HCT116 (cell line): Measurements from ENCODE around the gene UBE2V1. TPM values are rescaled to one million over a fixed set of nuclear protein-coding genes. Genes with fewer than 3 reads are reported as not detected.

Experiments used
- ATAC-seq: fragments of 200-7000 bp; cut with Tn5 transposase; 2 replicates; pipeline ENCODE4 v1.9.1; 2020; ENCODE audit warnings: mild to moderate bottlenecking, moderate library complexity
- BruUV-seq: library from RNA; stranded (reverse); fragments of 400-500 nt; replicated peaks from 2 replicates; lab custom pipeline; 2021; lab: Mats Ljungman, UMichigan
- CTCF ChIA-PET: fragments of 300-600 bp; sonication (Branson Sonifier 250); formaldehyde crosslinking; loops from one replicate; lab custom pipeline; 2021; ENCODE audit warnings: antibody characterized with exemption; lab: Charles Lee
- POLR2A ChIA-PET: fragments of 300-600, 350-600 bp; sonication (Branson Sonifier 250); formaldehyde crosslinking; loops from one replicate; lab custom pipeline; 2021; ENCODE audit warnings: antibody characterized with exemption; lab: Charles Lee
- RAD21 ChIA-PET, 2 experiments: fragments of 300-600 bp; sonication (Branson Sonifier 250); formaldehyde crosslinking; loops; one replicate each; lab custom pipeline; 2023; ENCODE audit warnings: low total read pairs in 2 of 2; ENCODE audit not compliant: uncharacterized antibody in 2 of 2, unreplicated experiment in 2 of 2, low non-redundant PET in 1 of 2; lab: Charles Lee
- DNase-seq: peaks from one replicate; pipeline ENCODE4 v3.0.0-alpha.2; 2010; ENCODE audit warnings: low read depth, low spot score
- H2AFZ ChIP-seq: fragments of 200-600 bp; shearing (Covaris generic), sonication (generic); 2 replicates; pipeline ENCODE4 v1.6.1; 2017; ENCODE audit warnings: low read depth, mixed run types, mixed read lengths, antibody characterized with exemption, low read length; ENCODE audit not compliant: poor library complexity, severe bottlenecking
- H3K27ac ChIP-seq: 2 replicates; pipeline ENCODE4 v1.5.1; 2012; ENCODE audit warnings: low read depth, low read length
- H3K27me3 ChIP-seq: fragments of 200-600 bp; sonication (generic); 2 replicates; pipeline ENCODE4 v1.6.1; 2016; ENCODE audit warnings: mixed run types, low read length, mixed read lengths; ENCODE audit not compliant: insufficient read depth
- H3K36me3 ChIP-seq, 2 experiments: fragments of 200-500 bp in 1 of 2; fragments of 200-600 bp in 1 of 2; sonication (Bioruptor generic) in 1 of 2; sonication (generic) in 1 of 2; 2 replicates each; pipeline versions ENCODE4 v1.5.1 to v1.6.1; 2014 to 2016; ENCODE audit warnings: low read length in 2 of 2, inconsistent platforms in 1 of 2, mixed read lengths in 1 of 2, mixed run types in 1 of 2; ENCODE audit not compliant: insufficient read depth in 2 of 2, control insufficient read depth in 1 of 2
- H3K4me1 ChIP-seq, 2 experiments: fragments of 200-600 bp in 1 of 2; sonication (generic) in 1 of 2; 2 replicates each; pipeline versions ENCODE4 v1.5.1 to v1.6.1; 2012 to 2017; ENCODE audit warnings: low read length in 2 of 2, inconsistent platforms in 1 of 2, mild to moderate bottlenecking in 1 of 2, mixed read lengths in 1 of 2, mixed run types in 1 of 2, moderate library complexity in 1 of 2; ENCODE audit not compliant: insufficient read depth in 2 of 2, control insufficient read depth in 1 of 2
- H3K4me2 ChIP-seq: fragments of 200-600 bp; sonication (generic); 2 replicates; pipeline ENCODE4 v1.6.1; 2017; ENCODE audit warnings: mixed run types, low read length, mixed read lengths
- H3K4me3 ChIP-seq, 2 experiments: fragments of 200-600 bp in 1 of 2; sonication (generic) in 1 of 2; replicated peaks in 1 of 2; 2 replicates each; pipeline ENCODE4 v1.5.1; 2011 to 2016; ENCODE audit warnings: low read length in 2 of 2, control low read depth in 1 of 2, low read depth in 1 of 2, mild to moderate bottlenecking in 1 of 2, mixed read lengths in 1 of 2, mixed run types in 1 of 2
- H3K79me2 ChIP-seq: fragments of 200-600 bp; sonication (generic); 2 replicates; pipeline ENCODE4 v1.6.1; 2017; ENCODE audit warnings: mild to moderate bottlenecking, mixed run types, low read length, moderate library complexity, mixed read lengths; ENCODE audit not compliant: insufficient read depth
- H3K9ac ChIP-seq: fragments of 200-600 bp; sonication (generic); 2 replicates; pipeline ENCODE4 v1.6.1; 2016; ENCODE audit warnings: low read length, mixed read lengths
- H3K9me2 ChIP-seq: fragments of 200-600 bp; sonication (generic), shearing (Covaris generic); 2 replicates; pipeline ENCODE4 v1.6.1; 2017; ENCODE audit warnings: mixed run types, mild to moderate bottlenecking, moderate library complexity; ENCODE audit not compliant: insufficient read depth
- H3K9me3 ChIP-seq, 2 experiments: fragments of 200-500 bp in 1 of 2; fragments of 200-600 bp in 1 of 2; sonication (Bioruptor generic) in 1 of 2; sonication (generic) in 1 of 2; 2 replicates each; pipeline ENCODE4 v1.6.1; 2014 to 2017; ENCODE audit warnings: low read length in 2 of 2, mixed read lengths in 2 of 2, inconsistent platforms in 1 of 2, low read depth in 1 of 2, mild to moderate bottlenecking in 1 of 2, mixed run types in 1 of 2, moderate library complexity in 1 of 2; ENCODE audit not compliant: control insufficient read depth in 1 of 2, insufficient read depth in 1 of 2
- H4K20me1 ChIP-seq: fragments of 200-600 bp; sonication (generic), shearing (Covaris generic); 2 replicates; pipeline ENCODE4 v1.6.1; 2017; ENCODE audit warnings: mixed run types, mild to moderate bottlenecking, moderate library complexity; ENCODE audit not compliant: insufficient read depth
- CBX3 ChIP-seq: IDR thresholded peaks from 2 replicates; pipeline ENCODE4 v1.6.1; 2012; ENCODE audit warnings: low read depth
- CEBPB ChIP-seq: IDR thresholded peaks from 2 replicates; pipeline ENCODE4 v1.6.1; 2012; ENCODE audit warnings: low read depth
- EGR1 ChIP-seq: IDR thresholded peaks from 2 replicates; pipeline ENCODE4 v1.6.1; 2012; ENCODE audit warnings: low read depth
- ELF1 ChIP-seq: IDR thresholded peaks from 2 replicates; pipeline ENCODE4 v1.6.1; 2012; ENCODE audit warnings: low read depth, borderline replicate concordance
- EZH2 ChIP-seq: fragments of 200-600 bp; sonication (generic); IDR thresholded peaks from 2 replicates; pipeline ENCODE4 v1.6.1; 2017; ENCODE audit warnings: antibody characterized with exemption, mixed run types
- FOSL1 ChIP-seq: IDR thresholded peaks from 2 replicates; pipeline ENCODE4 v1.6.1; 2012; ENCODE audit warnings: low read depth
- JUND ChIP-seq: IDR thresholded peaks from 2 replicates; pipeline ENCODE4 v1.6.1; 2012
- POLR2A ChIP-seq: IDR thresholded peaks from 2 replicates; pipeline ENCODE4 v1.7.0; 2011; ENCODE audit warnings: borderline replicate concordance; ENCODE audit not compliant: insufficient read depth, insufficient read length; ENCODE audit errors: extremely low read depth
- SIN3A ChIP-seq: IDR thresholded peaks from 2 replicates; pipeline ENCODE4 v1.6.1; 2012; ENCODE audit warnings: low read depth
- SP1 ChIP-seq: IDR thresholded peaks from 2 replicates; pipeline ENCODE4 v1.6.1; 2012; ENCODE audit warnings: low read depth
- SRF ChIP-seq: IDR thresholded peaks from 2 replicates; pipeline ENCODE4 v1.6.1; 2012; ENCODE audit warnings: low read depth
- TCF7L2 ChIP-seq: IDR thresholded peaks from 2 replicates; pipeline ENCODE4 v1.7.0; 2011; ENCODE audit warnings: borderline replicate concordance, inconsistent platforms; ENCODE audit not compliant: insufficient read depth, insufficient read length; ENCODE audit errors: extremely low read depth
- YY1 ChIP-seq: IDR thresholded peaks from 2 replicates; pipeline ENCODE4 v1.6.1; 2011; ENCODE audit warnings: low read length, low read depth, moderate library complexity, mild to moderate bottlenecking; ENCODE audit not compliant: insufficient replicate concordance; ENCODE audit errors: extremely low read depth
- ZFX ChIP-seq: fragments of 450-650 bp; IDR thresholded peaks from 2 replicates; pipeline ENCODE4 v1.6.1; 2017
- intact Hi-C: fragments of 100-400 bp; cut with micrococcal nuclease; formaldehyde crosslinking; loops from 2 replicates; pipeline ENCODE4 v1.10.0; 2022
- total RNA-seq: library from RNA; stranded (reverse); gene quantifications from one replicate; pipeline ENCODE4 v1.2.1, GENCODE V29; 2021; ENCODE audit not compliant: unreplicated experiment
- TF ChIP-seq, protein P1 (sequence below): IDR thresholded peaks from 2 replicates; pipeline ENCODE4 v1.6.1; 2012
- TF ChIP-seq, protein P2 (sequence below): IDR thresholded peaks from 2 replicates; pipeline ENCODE4 v1.6.1; 2011; ENCODE audit warnings: mild to moderate bottlenecking, low read length, moderate library complexity; ENCODE audit not compliant: insufficient replicate concordance; ENCODE audit errors: extremely low read depth
- TF ChIP-seq, protein P3 (sequence below), 3 experiments: fragments of 200-600 bp in 1 of 3; sonication (generic) in 1 of 3; IDR thresholded peaks in 2 of 3; conservative IDR thresholded peaks in 1 of 3; 2 replicates each; pipeline ENCODE4 v1.5.1; 2012 to 2017; ENCODE audit warnings: low read depth in 2 of 3, low read length in 2 of 3, antibody characterized with exemption in 1 of 3, borderline replicate concordance in 1 of 3, control low read depth in 1 of 3, mild to moderate bottlenecking in 1 of 3, mixed read lengths in 1 of 3, mixed run types in 1 of 3, moderate library complexity in 1 of 3; ENCODE audit not compliant: insufficient read depth in 1 of 3

Gene UBE2V1
- total RNA-seq, 1 experiment from 2014 or later: 114 TPM

DNA sequence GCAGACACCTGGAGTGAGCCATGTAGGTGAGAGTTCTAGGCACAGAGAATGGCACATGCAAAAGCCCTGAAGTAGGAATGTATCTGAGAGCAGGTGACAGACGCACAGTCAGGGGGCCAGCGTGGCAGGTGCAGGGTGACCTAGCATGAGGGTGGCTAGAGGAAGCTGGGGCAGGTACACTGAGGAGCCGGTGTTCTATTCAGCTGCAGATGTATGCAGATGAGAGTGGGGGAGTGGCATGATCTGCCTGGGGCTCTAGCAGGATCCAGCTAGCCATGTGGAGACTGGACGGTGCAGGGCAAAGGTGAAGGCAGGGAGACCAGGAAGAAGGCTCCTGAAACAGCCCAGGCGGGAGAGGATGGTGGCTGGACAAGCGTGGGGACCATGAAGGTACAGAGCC, 29.9 kb upstream of the UBE2V1 start (continued):
- TF ChIP-seq ELF1 (no peak), EZH2 (no peak)
- TF ChIP-seq, all 23 proteins: peak for 0

DNA sequence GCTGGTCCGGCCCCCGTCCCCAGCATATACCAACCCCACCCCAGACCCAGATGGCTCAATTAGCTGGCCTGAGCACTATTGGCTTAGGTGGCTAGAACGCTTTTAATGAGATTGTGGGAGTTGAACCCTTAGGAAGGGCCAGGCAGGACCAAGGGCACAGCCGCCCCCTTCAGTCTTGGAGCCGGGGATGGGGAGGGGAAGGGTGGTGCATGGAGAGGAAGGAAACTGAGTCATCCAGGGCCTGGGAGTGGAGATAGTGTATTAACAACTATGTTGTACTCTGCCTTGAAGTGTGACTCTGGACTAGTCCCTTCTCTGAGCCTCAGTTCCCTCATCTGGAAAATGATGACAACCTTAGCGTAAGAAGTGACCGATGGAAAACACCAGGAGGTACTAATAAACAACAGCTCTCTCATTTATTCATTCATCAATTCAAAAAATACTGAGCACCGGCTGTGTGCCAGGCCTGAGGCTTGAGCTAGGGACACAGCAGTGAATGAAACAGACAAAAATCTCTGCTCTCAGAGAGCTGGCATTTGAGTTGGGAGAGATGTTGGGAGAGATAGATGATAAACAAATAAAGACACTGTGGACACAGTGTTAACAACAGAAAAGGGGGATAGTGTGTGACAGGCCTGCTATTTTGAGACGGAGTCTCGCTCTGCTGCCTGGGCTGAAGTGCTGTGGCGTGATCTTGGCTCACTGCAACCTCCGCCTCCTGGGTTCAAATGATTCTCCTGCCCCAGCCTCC, 29.0 kb upstream of the UBE2V1 start:
- Histone ChIP-seq H3K4me3 (no peak overlapping the region), H2AFZ (no peak overlapping the region), H3K27ac (no peak overlapping the region), H3K9me2 (no peaks in the 10 kb centered on the region), H3K27me3 (no peaks in the 10 kb centered on the region), H4K20me1 (no peaks in the 10 kb centered on the region), H3K9ac (no peak overlapping the region), H3K79me2 (peaks cover 90% of the 10 kb centered on the region)
- ATAC-seq (no peak), DNase-seq (no peak)
- BruUV-seq: no TSS peak
- ChIA-PET POLR2A (no interaction called here), CTCF (no interaction called here), RAD21 (no interaction called here)
- intact Hi-C loops: no loop called here
- TF ChIP-seq JUND (no peak), CEBPB (no peak), ZFX (no peak), FOSL1 (no peak), EGR1 (no peak), CBX3 (no peak), SRF (no peak), SP1 (no peak), POLR2A (no peak), SIN3A (no peak), YY1 (no peak), EZH2 (no peak), ELF1 (no peak), TCF7L2 (no peak)
- TF ChIP-seq, protein P1, sequence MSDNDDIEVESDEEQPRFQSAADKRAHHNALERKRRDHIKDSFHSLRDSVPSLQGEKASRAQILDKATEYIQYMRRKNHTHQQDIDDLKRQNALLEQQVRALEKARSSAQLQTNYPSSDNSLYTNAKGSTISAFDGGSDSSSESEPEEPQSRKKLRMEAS: no peak
- TF ChIP-seq, protein P2, sequence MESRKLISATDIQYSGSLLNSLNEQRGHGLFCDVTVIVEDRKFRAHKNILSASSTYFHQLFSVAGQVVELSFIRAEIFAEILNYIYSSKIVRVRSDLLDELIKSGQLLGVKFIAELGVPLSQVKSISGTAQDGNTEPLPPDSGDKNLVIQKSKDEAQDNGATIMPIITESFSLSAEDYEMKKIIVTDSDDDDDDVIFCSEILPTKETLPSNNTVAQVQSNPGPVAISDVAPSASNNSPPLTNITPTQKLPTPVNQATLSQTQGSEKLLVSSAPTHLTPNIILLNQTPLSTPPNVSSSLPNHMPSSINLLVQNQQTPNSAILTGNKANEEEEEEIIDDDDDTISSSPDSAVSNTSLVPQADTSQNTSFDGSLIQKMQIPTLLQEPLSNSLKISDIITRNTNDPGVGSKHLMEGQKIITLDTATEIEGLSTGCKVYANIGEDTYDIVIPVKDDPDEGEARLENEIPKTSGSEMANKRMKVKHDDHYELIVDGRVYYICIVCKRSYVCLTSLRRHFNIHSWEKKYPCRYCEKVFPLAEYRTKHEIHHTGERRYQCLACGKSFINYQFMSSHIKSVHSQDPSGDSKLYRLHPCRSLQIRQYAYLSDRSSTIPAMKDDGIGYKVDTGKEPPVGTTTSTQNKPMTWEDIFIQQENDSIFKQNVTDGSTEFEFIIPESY: no peak
- TF ChIP-seq, protein P3, sequence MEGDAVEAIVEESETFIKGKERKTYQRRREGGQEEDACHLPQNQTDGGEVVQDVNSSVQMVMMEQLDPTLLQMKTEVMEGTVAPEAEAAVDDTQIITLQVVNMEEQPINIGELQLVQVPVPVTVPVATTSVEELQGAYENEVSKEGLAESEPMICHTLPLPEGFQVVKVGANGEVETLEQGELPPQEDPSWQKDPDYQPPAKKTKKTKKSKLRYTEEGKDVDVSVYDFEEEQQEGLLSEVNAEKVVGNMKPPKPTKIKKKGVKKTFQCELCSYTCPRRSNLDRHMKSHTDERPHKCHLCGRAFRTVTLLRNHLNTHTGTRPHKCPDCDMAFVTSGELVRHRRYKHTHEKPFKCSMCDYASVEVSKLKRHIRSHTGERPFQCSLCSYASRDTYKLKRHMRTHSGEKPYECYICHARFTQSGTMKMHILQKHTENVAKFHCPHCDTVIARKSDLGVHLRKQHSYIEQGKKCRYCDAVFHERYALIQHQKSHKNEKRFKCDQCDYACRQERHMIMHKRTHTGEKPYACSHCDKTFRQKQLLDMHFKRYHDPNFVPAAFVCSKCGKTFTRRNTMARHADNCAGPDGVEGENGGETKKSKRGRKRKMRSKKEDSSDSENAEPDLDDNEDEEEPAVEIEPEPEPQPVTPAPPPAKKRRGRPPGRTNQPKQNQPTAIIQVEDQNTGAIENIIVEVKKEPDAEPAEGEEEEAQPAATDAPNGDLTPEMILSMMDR (IDR thresholded peaks at IDR 0.05 in 2 of 3, conservative IDR thresholded peaks at IDR 0.05 in 1 of 3; ENCODE audit: borderline replicate concordance in 1 of 3, insufficient read depth in 1 of 3, low read depth in 2 of 3, low read length in 2 of 3): no peak
- TF ChIP-seq, all 23 proteins: peak for 0
- H3K36me3 ChIP-seq: peaks cover 33 to 40% of the 10 kb centered on the region in 2 experiments
- H3K4me1 ChIP-seq: peaks cover 25 to 66% of the 10 kb centered on the region in 2 experiments
- no peak overlapping the region for H3K4me2 ChIP-seq
- no peaks in the 10 kb centered on the region for H3K9me3 ChIP-seq
